Erythroblast (primary cell): ENCODE results near the gene CST7.

ENCODE experiments used
- GATA1 ChIP-seq: IDR thresholded peaks from 2 replicates; pipeline ENCODE4 v1.6.1; 2011; ENCODE audit warnings: low read depth, mild to moderate bottlenecking, control low read depth, low read length, moderate library complexity
- POLR2A ChIP-seq: IDR thresholded peaks from 2 replicates; pipeline ENCODE4 v1.6.1; 2011; ENCODE audit warnings: mild to moderate bottlenecking, low read length

DNA sequence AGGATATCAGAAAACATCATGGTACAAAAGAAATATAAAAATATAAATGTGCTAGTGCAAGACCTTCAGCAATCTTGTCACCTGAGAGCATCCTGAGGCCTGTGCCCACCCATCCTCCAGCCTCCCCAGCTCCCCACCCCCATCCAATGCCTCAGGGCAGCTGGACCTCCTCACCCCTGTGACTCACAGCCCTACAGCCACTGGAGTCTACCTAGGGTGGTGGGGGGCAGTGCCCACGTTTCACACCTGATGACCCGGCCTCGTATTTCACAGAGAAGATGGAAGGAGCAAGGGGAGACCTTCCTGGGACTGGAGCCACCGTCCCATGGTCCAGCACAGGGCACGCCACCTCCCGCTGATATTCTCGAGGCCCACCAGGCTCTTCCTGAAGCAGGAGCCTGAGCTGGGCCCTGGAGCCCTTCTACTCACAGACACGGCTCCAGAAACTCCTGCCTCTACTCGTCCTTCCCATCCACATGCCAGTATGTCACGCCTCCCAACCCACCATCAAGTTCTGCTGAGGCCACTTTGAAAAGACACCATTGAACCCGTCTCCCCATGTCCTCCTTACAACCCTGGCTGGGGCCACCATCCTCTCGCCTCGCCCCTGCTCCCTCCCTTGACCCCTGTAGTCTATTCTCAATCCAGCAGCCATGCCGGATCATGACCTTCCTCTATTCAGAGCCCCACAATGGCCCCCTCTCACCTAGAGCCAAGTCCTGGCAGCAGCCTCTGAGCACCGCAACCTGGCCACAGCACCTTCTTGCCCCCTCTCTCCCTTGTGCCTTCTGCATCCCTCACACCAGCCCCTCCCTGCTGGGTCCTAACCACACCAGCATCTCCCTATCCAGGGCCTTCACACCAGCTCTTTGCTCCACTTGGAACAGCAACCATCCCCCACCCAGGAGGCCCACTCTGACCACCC, 30.2 kb downstream of the CST7 start:
- no peak for TF ChIP-seq POLR2A
- TF ChIP-seq GATA1 = no peak
